Uterus (tissue), 2 donors: ENCODE results near the gene GRM8.

ENCODE experiments used
- POLR2A ChIP-seq, 2 donors: fragments of 450-650 bp; IDR thresholded peaks; one replicate each; pipeline ENCODE4 v1.6.1; 2016; ENCODE audit warnings: antibody characterized with exemption in 2 of 2, mild to moderate bottlenecking in 1 of 2, moderate library complexity in 1 of 2
- TF ChIP-seq, protein P1 (sequence below), 4 experiments: fragments of 200-600 bp in 2 of 4; fragments of 450-650 bp in 2 of 4; sonication (generic) in 2 of 4; IDR thresholded peaks; one replicate each; pipeline ENCODE4 v1.5.1; 2016 to 2019; ENCODE audit warnings: antibody characterized with exemption in 4 of 4, mild to moderate bottlenecking in 2 of 4, moderate library complexity in 1 of 4

DNA sequence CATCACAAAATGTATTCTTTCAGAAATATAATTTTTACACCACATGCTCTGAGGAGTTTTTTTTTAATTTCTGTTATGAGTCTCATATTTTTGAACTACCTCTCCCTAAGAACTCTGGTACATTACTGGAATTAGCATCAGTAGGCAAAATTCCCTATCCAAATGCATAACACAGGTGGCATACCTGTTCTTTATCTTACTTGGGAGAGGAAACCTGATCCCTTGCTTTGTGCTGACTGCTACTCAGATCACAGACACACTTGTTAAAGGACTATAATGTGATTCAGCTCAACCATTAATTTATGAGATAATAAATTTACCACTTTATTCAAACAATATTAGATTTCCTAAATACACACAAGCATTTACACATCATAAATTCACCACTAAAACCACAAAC is 617.2 kb downstream of the GRM8 start:
- TF ChIP-seq, protein P1, sequence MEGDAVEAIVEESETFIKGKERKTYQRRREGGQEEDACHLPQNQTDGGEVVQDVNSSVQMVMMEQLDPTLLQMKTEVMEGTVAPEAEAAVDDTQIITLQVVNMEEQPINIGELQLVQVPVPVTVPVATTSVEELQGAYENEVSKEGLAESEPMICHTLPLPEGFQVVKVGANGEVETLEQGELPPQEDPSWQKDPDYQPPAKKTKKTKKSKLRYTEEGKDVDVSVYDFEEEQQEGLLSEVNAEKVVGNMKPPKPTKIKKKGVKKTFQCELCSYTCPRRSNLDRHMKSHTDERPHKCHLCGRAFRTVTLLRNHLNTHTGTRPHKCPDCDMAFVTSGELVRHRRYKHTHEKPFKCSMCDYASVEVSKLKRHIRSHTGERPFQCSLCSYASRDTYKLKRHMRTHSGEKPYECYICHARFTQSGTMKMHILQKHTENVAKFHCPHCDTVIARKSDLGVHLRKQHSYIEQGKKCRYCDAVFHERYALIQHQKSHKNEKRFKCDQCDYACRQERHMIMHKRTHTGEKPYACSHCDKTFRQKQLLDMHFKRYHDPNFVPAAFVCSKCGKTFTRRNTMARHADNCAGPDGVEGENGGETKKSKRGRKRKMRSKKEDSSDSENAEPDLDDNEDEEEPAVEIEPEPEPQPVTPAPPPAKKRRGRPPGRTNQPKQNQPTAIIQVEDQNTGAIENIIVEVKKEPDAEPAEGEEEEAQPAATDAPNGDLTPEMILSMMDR (IDR thresholded peaks at IDR 0.05) = no peak
- no peak for TF ChIP-seq POLR2A (IDR thresholded peaks at IDR 0.05)
